ENCODE results near the gene CD300LD.

GRCh38 chr17:74584292-74585060, 7.6 kb downstream of the CD300LD start:
- TF ChIP-seq REST (tag by site-specific recombination; IDR thresholded peaks at IDR 0.05) (no peak), CTCF (tag by site-specific recombination; IDR thresholded peaks at IDR 0.05) (no peak)

Data from HEK293 (cell line).